ENCODE results near the gene SPOP. TPM values are rescaled to one million over a fixed set of nuclear protein-coding genes. Genes with fewer than 3 reads are reported as not detected.
"Not testable (repeated sequence)": the region's sequence is repeated elsewhere in the genome, so short reads cannot be mapped to it uniquely, and the experiment has no call there.

Gene SPOP
- polyA plus RNA-seq (ENCODE audit: low read depth in 6 of 6) = 100 to 1,000 TPM in 1 of 6 donors, 10 to 100 TPM in 5; 78.4 to 131 (median 95.3) TPM

GRCh38 chr17:49677933-49678847 lies at the start of gene SPOP:
TSS of gene SPOP (minus strand) at chr17:49678097. CDS start at chr17:49622810, 55,287 bp downstream.
- Mint-ChIP-seq H3K4me1 (peaks cover 40 to 51% (median 48%) of the 10 kb centered on the region in 3 donors), H3K27ac (peak within 1 kb of the TSS; percentile 99 to 100 (median 99)), H3K27me3 (no peaks in the 10 kb centered on the region), H3K36me3 (peaks cover 0 to 12% of the 10 kb centered on the region in 2 donors), H3K4me3 (peak within 1 kb of the TSS; percentile 81 to 100 (median 98)), H3K9me3 (peaks cover 0 to 3% (median 0%) of the 10 kb centered on the region in 7 donors)
- DNase-seq (peak; percentile 98), ATAC-seq (ENCODE audit: low read depth in 2 of 2) (peak; percentile 77 to 80)

- Mint-ChIP-seq H3K27me3 (no peaks in the 10 kb centered on the region), H3K36me3 (peaks cover 14 to 24% of the 10 kb centered on the region in 2 donors), H3K27ac (peak overlapping the region in 3 of 6 donors; percentile 15 to 71 (median 61)), H3K4me3 (no peak overlapping the region), H3K4me1 (peaks cover 38 to 70% (median 46%) of the 10 kb centered on the region in 3 donors), H3K9me3 (peaks cover 0 to 3% (median 0%) of the 10 kb centered on the region in 7 donors)
- no peak for ATAC-seq (ENCODE audit: low read depth in 2 of 2)
- no peak for DNase-seq
Measured at GRCh38 chr17:49727380-49727779, 49.5 kb upstream of the SPOP start.

GRCh38 chr17:49725452-49726130 lies 47.7 kb upstream of the SPOP start:
- Mint-ChIP-seq H3K9me3 (peaks cover 0 to 3% (median 0%) of the 10 kb centered on the region in 7 donors), H3K4me1 (peaks cover 33 to 62% (median 46%) of the 10 kb centered on the region in 3 donors), H3K27ac (peak overlapping the region in 3 of 6 donors; percentile 14 to 94 (median 84)), H3K36me3 (peaks cover 6 to 24% of the 10 kb centered on the region in 2 donors), H3K4me3 (no peak overlapping the region), H3K27me3 (no peaks in the 10 kb centered on the region)
- ATAC-seq (ENCODE audit: low read depth in 2 of 2) = no peak
- no peak for DNase-seq

- H3K9me3 Mint-ChIP-seq; DNase-seq; H3K27me3 Mint-ChIP-seq; ATAC-seq (ENCODE audit: low read depth in 2 of 2): not testable (repeated sequence)
- Mint-ChIP-seq H3K27ac (peak overlapping the region in 5 of 6 donors; percentile 14 to 94 (median 63)), H3K4me1 (peaks cover 30 to 55% (median 46%) of the 10 kb centered on the region in 3 donors), H3K36me3 (peaks cover 6 to 24% of the 10 kb centered on the region in 2 donors), H3K4me3 (peak overlapping the region in 3 of 8 donors; percentile 22 to 73 (median 43))
Measured at GRCh38 chr17:49724552-49724951, 46.7 kb upstream of the SPOP start.

GRCh38 chr17:49723423-49723822 lies 45.5 kb upstream of the SPOP start:
- Mint-ChIP-seq H3K4me3 (peak overlapping the region in 1 of 8 donors; percentile 5), H3K4me1 (peaks cover 21 to 45% (median 36%) of the 10 kb centered on the region in 3 donors), H3K27ac (peak overlapping the region in 4 of 6 donors; percentile 14 to 79 (median 62)), H3K9me3 (peaks cover 0 to 3% (median 0%) of the 10 kb centered on the region in 7 donors), H3K27me3 (no peaks in the 10 kb centered on the region), H3K36me3 (peaks cover 6 to 15% of the 10 kb centered on the region in 2 donors)
- DNase-seq = no peak
- no peak for ATAC-seq (ENCODE audit: low read depth in 2 of 2)

- Mint-ChIP-seq H3K4me1 (peaks cover 17 to 33% (median 28%) of the 10 kb centered on the region in 3 donors), H3K27ac (peak overlapping the region in 3 of 6 donors; percentile 74 to 86 (median 84)), H3K9me3 (peaks cover 0 to 3% (median 0%) of the 10 kb centered on the region in 7 donors), H3K4me3 (no peak overlapping the region), H3K36me3 (peaks cover 6 to 18% of the 10 kb centered on the region in 2 donors), H3K27me3 (no peaks in the 10 kb centered on the region)
- no peak for ATAC-seq (ENCODE audit: low read depth in 2 of 2)
- no peak for DNase-seq
Measured at GRCh38 chr17:49722066-49722465, 44.2 kb upstream of the SPOP start.

GRCh38 chr17:49717371-49717861 lies 39.5 kb upstream of the SPOP start:
- DNase-seq (no peak), ATAC-seq (ENCODE audit: low read depth in 2 of 2) (no peak)
- no peaks in the 10 kb centered on the region for H3K27me3 Mint-ChIP-seq
- no peaks in the 10 kb centered on the region for H3K9me3 Mint-ChIP-seq
- peaks cover 9 to 26% (median 11%) of the 10 kb centered on the region in 3 donors for H3K4me1 Mint-ChIP-seq
- peak overlapping the region in 1 of 6 donors; percentile 79 for H3K27ac Mint-ChIP-seq
- H3K4me3 Mint-ChIP-seq = no peak overlapping the region
- H3K36me3 Mint-ChIP-seq = peaks cover 12 to 29% of the 10 kb centered on the region in 2 donors

GRCh38 chr17:49716668-49717364 lies 38.9 kb upstream of the SPOP start:
- no peak overlapping the region for H3K4me3 Mint-ChIP-seq
- H3K27ac Mint-ChIP-seq = peak overlapping the region in 4 of 6 donors; percentile 2 to 67 (median 36)
- peaks cover 12 to 29% of the 10 kb centered on the region in 2 donors for H3K36me3 Mint-ChIP-seq
- no peaks in the 10 kb centered on the region for H3K27me3 Mint-ChIP-seq
- H3K4me1 Mint-ChIP-seq = peaks cover 9 to 26% (median 11%) of the 10 kb centered on the region in 3 donors
- DNase-seq (no peak), ATAC-seq (ENCODE audit: low read depth in 2 of 2) (no peak)
- H3K9me3 Mint-ChIP-seq = no peaks in the 10 kb centered on the region

- DNase-seq = no peak
- no peaks in the 10 kb centered on the region for H3K27me3 Mint-ChIP-seq
- H3K4me3 Mint-ChIP-seq = peak overlapping the region in 1 of 8 donors; percentile 15
- peaks cover 11 to 26% (median 13%) of the 10 kb centered on the region in 3 donors for H3K4me1 Mint-ChIP-seq
- peak overlapping the region in 5 of 6 donors; percentile 44 to 74 (median 66) for H3K27ac Mint-ChIP-seq
- H3K36me3 Mint-ChIP-seq = peaks cover 12 to 38% of the 10 kb centered on the region in 2 donors
- no peak for ATAC-seq (ENCODE audit: low read depth in 2 of 2)
- H3K9me3 Mint-ChIP-seq = no peaks in the 10 kb centered on the region
Measured at GRCh38 chr17:49715717-49716279, 37.9 kb upstream of the SPOP start.

GRCh38 chr17:49715216-49715615 lies 37.3 kb upstream of the SPOP start:
- Mint-ChIP-seq H3K27me3 (no peaks in the 10 kb centered on the region), H3K4me3 (no peak overlapping the region), H3K27ac (peak overlapping the region in 5 of 6 donors; percentile 7 to 91 (median 63)), H3K9me3 (no peaks in the 10 kb centered on the region), H3K36me3 (peaks cover 12 to 38% of the 10 kb centered on the region in 2 donors), H3K4me1 (peaks cover 11 to 26% (median 13%) of the 10 kb centered on the region in 3 donors)
- no peak for ATAC-seq (ENCODE audit: low read depth in 2 of 2)
- no peak for DNase-seq

GRCh38 chr17:49708515-49709183 lies 30.8 kb upstream of the SPOP start:
- H3K27ac Mint-ChIP-seq = peak overlapping the region; percentile 95 to 99 (median 98)
- ATAC-seq (ENCODE audit: low read depth in 2 of 2) = no peak
- peaks cover 17 to 23% of the 10 kb centered on the region in 2 donors for H3K36me3 Mint-ChIP-seq
- H3K27me3 Mint-ChIP-seq = no peaks in the 10 kb centered on the region
- DNase-seq = no peak
- H3K4me3 Mint-ChIP-seq = peak overlapping the region in 7 of 8 donors; percentile 93 to 96 (median 94)
- no peaks in the 10 kb centered on the region for H3K9me3 Mint-ChIP-seq
- H3K4me1 Mint-ChIP-seq = peaks cover 32 to 40% (median 38%) of the 10 kb centered on the region in 3 donors
